DMS114 treated with DMSO at 0.1 percent for 48 hours (cell line): ENCODE results near the gene NLRC5.

Experiments
- DNase-seq: peaks from one replicate; lab custom pipeline; 2025; ENCODE audit not compliant: unreplicated experiment; lab: John Stamatoyannopoulos, UW

NLRC5 gene

DNA sequence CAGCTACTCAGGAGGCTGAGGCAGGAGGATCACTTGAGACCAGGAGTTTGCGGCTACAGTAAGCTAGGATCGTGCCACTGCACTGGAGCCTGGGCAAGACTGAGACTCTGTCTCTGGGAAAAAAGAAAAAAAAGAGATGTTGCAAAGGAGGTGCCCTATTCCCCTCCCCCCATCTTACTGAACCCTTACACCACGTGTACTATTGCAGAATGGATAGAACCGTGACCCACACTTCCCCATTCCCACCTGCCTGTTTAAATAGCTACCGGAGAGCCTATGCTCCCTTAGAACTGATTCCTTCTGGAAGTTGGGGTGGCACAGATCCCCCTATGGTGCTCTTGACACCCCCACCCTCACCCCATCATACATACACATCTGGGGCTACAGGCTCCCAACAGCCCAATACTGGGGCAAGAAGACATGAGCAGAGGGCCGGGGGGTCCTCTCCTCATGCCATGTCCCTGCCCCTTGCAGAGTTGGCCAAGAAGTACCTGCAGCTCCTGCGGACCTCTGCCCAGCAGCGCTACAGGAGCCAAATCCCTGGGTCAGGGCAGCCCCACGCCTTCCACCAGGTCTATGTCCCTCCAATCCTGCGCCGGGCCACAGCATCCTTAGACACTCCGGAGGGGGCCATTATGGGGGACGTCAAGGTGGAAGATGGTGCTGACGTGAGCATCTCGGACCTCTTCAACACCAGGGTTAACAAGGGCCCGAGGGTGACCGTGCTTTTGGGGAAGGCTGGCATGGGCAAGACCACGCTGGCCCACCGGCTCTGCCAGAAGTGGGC is 35.7 kb downstream of the NLRC5 start:
- no peak for DNase-seq

- DNase-seq: no peak
Measured at GRCh38 chr16:57025941-57026777, 36.8 kb downstream of the NLRC5 start.

DNA sequence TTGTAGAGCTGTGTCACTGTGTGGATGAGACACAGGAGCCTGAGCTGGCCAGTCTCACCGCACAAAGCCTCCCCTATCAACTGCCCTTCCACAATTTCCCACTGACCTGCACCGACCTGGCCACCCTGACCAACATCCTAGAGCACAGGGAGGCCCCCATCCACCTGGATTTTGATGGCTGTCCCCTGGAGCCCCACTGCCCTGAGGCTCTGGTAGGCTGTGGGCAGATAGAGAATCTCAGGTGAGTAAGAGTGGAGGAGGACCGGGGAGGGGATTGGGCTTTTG is 37.4 kb downstream of the NLRC5 start:
- DNase-seq: no peak

GRCh38 chr16:57027067-57027466 is 37.7 kb downstream of the NLRC5 start:
- no peak for DNase-seq

GRCh38 chr16:57028086-57028485 is 38.7 kb downstream of the NLRC5 start:
- DNase-seq: no peak

- DNase-seq: no peak
Measured at GRCh38 chr16:57029161-57030160, 40.1 kb downstream of the NLRC5 start.

DNA sequence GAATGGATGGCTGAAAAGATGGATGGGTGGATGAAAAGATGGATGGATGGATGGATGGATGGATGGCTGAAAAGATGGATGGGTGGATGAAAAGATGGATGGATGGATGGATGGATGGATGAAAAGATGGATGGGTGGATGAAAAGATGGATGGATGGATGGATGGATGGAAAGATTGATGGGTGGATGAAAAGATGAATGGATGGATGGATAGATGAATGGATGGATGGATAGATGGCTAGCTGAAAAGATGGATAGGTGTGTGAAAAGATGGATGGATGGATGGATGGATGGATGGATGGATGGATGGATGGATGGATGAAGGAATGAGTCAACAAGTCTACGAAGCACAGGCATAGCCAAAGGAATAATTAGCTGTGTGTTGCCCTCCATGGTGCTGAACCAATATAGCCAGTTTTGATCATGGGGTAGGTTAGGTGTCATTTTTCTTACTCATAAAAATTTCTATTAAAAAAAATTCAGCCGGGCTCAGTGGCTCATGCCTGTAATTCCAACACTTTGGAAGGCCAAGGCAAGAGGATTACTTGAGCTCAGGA is 41.1 kb downstream of the NLRC5 start:
- no peak for DNase-seq

DNA sequence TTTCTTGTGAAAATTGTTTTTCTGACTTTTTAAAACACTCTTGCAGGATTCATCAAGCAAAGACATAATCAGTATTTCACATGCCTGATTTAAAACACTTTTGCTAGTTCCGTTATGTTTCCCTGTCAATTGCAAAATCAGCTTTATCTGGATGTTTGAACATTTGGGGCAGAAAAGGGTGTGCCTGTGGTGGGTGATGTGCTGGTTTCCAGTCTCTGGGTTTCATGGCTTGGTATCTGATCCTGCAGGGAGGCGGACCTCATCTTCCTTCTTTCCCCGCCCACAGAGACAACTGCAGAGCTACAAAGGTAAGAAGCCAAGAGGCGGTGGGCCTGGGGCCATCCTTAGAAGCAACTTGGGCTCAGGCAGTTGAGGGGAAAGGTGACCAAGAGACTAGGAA is 41.8 kb downstream of the NLRC5 start:
- DNase-seq: no peak

GRCh38 chr16:57032346-57032745 is 43.0 kb downstream of the NLRC5 start:
- no peak for DNase-seq

- no peak for DNase-seq
Measured at GRCh38 chr16:57032931-57033330, 43.6 kb downstream of the NLRC5 start.

DNA sequence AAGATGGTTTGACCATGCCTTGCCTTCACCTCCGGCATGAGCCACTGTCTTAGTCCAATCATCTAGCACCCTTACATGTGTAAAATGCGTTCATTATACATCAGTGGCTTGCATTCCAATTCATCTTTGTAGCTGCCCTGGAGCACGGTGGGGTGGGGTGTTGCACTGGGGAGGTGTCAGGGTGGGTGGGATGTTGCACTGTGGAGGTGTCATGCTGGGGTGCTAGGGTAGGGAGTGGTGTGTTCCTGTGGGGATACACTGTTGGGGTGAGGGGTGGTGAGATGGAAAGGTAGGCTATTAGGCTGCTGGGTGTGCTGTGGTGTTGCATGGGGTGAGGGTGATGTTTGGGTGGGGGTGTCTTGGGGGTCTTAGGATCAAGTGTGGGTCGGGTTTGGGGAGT is 47.0 kb downstream of the NLRC5 start:
- no peak for DNase-seq

DNA sequence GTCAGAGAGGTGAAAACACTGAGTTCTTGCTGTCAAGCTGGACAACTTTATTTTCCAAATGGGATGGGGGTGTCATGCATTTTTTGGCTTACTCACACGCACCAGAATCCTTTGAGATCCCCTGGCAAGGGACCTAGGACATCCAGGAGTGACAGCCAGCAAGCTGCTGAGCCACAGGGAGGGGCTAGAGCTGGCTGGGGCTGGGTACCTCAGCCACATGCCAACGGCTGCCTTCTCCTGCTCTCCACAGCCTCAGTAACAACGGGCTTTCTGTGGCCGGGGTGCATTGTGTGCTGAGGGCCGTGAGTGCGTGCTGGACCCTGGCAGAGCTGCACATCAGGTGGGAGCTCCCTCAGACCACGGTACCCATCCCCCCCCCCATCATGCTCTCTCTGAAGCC is 47.6 kb downstream of the NLRC5 start:
- DNase-seq: no peak

DNA sequence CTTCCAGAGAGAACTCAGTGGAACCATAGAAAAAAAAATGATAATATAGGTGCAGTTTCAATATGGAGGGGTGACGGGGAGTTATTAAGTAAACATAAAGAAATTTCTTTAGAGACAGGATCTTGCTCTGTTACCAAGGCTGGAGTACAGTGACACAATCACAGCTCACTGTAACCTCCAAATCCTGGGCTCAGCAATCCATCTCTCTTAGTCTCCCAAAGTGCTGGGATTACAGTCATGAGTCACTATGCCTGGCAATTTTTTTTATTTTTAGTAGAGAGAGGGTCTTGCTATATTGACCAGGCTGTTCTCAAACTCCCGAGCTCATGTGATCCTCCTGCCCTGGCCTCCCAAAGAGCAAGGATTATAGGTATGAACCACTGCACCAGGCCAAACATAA is 48.8 kb downstream of the NLRC5 start:
- DNase-seq: no peak

DNA sequence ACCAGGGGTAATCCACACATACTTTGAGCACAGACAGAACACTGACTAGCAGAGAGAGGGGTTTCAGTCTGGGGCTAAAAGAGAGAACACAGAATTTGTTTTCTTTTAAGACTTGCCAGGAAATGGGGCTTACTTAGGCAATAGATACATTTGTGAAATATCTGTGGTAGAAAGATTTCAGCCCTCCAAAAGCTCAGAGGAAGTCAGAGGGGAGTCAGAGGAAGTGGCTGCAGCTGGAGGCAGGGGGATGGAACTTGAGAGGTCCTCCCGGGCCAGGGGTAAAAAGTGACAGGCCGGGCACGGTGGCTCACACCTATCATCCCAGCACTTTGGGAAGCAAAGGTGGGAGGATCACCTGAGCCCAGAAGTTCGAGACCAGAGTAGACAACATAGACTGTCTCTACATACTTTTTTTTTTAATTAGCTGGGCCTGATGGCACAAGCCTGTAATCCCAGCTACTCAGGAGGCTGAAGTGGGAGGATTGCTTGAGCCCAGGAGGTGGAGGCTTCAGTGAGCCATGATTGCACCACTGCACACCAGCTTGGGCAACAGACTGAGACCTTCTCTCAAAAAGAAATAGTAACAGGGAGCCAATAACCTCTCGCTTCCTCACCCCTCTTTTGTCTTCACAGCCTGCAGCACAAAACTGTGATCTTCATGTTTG is 49.9 kb downstream of the NLRC5 start:
- DNase-seq: no peak

DNA sequence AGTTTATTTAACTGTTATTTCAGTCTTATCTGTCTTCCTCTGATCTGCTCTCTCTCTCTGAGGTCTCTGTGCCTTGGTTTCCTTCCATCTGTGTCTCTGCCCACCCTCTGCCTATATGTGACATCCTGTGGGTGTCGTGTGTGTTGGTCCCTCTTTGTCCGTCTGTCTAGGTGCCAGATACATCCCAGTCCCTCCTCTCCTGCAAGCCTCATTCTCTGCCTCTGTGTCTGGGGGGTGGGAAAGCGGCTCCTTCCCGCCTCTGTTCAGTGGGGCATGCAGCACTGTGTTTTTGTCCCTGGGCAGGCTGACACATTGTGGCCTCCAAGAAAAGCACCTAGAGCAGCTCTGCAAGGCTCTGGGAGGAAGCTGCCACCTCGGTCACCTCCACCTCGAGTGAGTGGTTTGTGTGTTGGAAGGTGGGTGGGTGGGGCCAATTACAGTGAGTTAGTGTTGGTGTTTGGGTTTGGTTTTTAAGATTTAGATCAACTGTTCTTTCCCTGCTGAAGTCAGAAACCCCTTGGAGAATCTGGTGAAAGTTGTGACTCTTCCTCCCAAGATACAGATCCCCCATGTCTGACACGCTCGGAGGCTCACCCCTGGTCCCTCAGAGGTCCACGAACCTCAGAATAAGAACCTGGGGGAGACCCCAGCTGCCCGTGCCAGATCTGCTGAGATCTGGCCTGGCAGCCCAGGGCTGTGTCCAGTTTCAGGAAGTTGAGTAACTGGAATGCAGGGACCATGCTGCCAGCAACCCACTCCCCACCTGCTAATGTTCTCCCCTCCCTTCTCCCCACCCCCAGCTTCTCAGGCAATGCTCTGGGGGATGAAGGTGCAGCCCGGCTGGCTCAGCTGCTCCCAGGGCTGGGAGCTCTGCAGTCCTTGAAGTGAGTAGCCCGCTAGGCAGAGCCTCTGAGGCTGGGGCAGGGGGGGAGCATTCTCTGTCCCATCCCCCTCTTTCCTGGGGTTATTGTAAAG is 52.1 kb downstream of the NLRC5 start:
- DNase-seq: no peak

DNA sequence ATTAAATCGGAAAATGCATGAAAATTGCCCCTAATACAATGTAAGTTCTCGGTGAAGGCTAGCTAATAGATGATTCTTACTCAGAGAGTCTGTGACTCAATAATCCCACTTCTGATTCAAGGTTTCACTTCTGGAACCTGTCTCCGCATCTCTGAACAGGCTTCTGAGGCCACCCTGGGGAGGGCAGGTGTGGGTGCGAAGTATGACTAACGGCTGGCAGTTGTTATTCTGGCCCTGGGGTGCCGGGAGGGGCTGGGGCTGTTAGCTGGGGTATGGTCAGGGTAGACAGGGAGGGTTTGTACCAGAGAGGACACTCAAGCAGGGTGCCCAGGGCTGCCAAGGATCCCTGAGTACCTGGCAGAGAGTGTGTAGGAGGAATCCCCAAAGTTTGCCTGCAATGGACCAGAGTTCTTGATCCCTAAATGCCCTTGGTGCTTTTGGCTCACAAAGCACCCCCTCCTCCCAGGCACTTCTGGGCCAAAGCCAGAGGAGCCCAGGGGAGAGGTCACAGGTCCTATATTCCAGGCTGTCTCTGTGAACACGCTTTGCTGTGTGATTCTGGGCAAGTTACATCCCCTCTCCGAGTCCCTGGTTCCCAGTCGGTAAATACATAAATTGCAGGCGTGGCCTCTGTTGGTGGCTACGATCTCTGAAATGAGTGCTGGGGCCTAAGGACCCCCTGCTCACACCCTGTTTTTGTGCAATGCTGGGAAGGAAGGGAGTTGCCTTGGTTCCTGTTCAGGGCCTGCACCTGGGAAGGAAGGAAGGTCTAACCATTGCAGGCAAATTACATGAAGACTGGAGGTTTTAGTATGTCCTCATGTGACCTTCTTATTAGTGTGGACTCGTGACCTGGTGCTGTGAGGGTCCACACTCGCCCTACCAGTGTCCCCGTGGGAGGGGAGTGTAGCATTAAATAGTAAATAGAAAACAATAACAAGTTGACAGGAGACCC is 53.1 kb downstream of the NLRC5 start:
- no peak for DNase-seq

- no peak for DNase-seq
Measured at GRCh38 chr16:57043248-57043647, 53.9 kb downstream of the NLRC5 start.
